Activated CD4-positive, CD25-positive, alpha-beta regulatory T cell treated with anti-CD3 and anti-CD28 coated beads, Interleukin-2, amount 50 U/mL, for 72 hours (primary cell): ENCODE data around the gene KCNH5.

ENCODE experiments used
- DNase-seq: peaks from one replicate; pipeline ENCODE4 v3.0.0; 2021

The KCNH5 gene

GRCh38 chr14:62736048-62737043 lies 308.9 kb downstream of the KCNH5 start:
- no peak for DNase-seq

- DNase-seq = no peak
Observed at GRCh38 chr14:62734831-62735230, 310.4 kb downstream of the KCNH5 start.

GRCh38 chr14:62722406-62722805 lies 322.9 kb downstream of the KCNH5 start:
- no peak for DNase-seq

GRCh38 chr14:62718629-62719028 lies 326.6 kb downstream of the KCNH5 start:
- no peak for DNase-seq

- no peak for DNase-seq
Observed at GRCh38 chr14:62711351-62712023, 333.8 kb downstream of the KCNH5 start.

GRCh38 chr14:62710811-62711210 lies 334.4 kb downstream of the KCNH5 start:
- DNase-seq = no peak

GRCh38 chr14:62709773-62710172 lies 335.5 kb downstream of the KCNH5 start:
- DNase-seq = no peak

- no peak for DNase-seq
Observed at GRCh38 chr14:62706217-62706616, 339.0 kb downstream of the KCNH5 start.

GRCh38 chr14:62697461-62697860 lies 347.8 kb downstream of the KCNH5 start:
- DNase-seq = no peak

GRCh38 chr14:62696929-62697328 lies 348.3 kb downstream of the KCNH5 start:
- DNase-seq = no peak

GRCh38 chr14:62696331-62696924 lies 348.8 kb downstream of the KCNH5 start:
- DNase-seq = no peak

- DNase-seq = no peak
Observed at GRCh38 chr14:62694075-62694474, 351.2 kb downstream of the KCNH5 start.

GRCh38 chr14:62692490-62693106 lies 352.7 kb downstream of the KCNH5 start:
- no peak for DNase-seq

GRCh38 chr14:62691647-62692489 lies 353.4 kb downstream of the KCNH5 start:
- no peak for DNase-seq

- no peak for DNase-seq
Observed at GRCh38 chr14:62689733-62690132, 355.5 kb downstream of the KCNH5 start.

- no peak for DNase-seq
Observed at GRCh38 chr14:62687818-62688217, 357.4 kb downstream of the KCNH5 start.

- DNase-seq = no peak
Observed at GRCh38 chr14:62684376-62684775, 360.9 kb downstream of the KCNH5 start.

GRCh38 chr14:62682208-62682607 lies 363.1 kb downstream of the KCNH5 start:
- DNase-seq = no peak

GRCh38 chr14:62674563-62675237 lies 370.6 kb downstream of the KCNH5 start:
- no peak for DNase-seq

GRCh38 chr14:62673014-62673755 lies 372.1 kb downstream of the KCNH5 start:
- DNase-seq = no peak

- no peak for DNase-seq
Observed at GRCh38 chr14:62670526-62670925, 374.7 kb downstream of the KCNH5 start.
